Activated CD4-positive, alpha-beta T cell treated with anti-CD3 and anti-CD28 coated beads for 48 hours (primary cell): ENCODE results near the gene CCDC40.
"Not testable (repeated sequence)": the region's sequence is repeated elsewhere in the genome, so short reads cannot be mapped to it uniquely, and the experiment has no call there.

Experiments used
- DNase-seq: peaks from one replicate; pipeline ENCODE4 v3.0.0-alpha.2; 2020

CCDC40 gene

GRCh38 chr17:80035937-80036714 lies at the start of gene CCDC40:
Gene CCDC40, plus strand, starts transcription at chr17:80036642. Its CDS starts 21 bp downstream, at chr17:80036663.
- peak; percentile 77 for DNase-seq

- no peak for DNase-seq
Measured at GRCh38 chr17:79987187-79987934, 49.1 kb upstream of the CCDC40 start.

- DNase-seq, result no peak
Measured at GRCh38 chr17:79987935-79988184, 48.6 kb upstream of the CCDC40 start.

- DNase-seq, result peak; percentile 19
Measured at GRCh38 chr17:79988185-79988971, 48.1 kb upstream of the CCDC40 start.

GRCh38 chr17:79989106-79989835 lies 47.2 kb upstream of the CCDC40 start:
- DNase-seq, result no peak

GRCh38 chr17:79990051-79990592 lies 46.3 kb upstream of the CCDC40 start:
- no peak for DNase-seq

- DNase-seq, result no peak
Measured at GRCh38 chr17:79990704-79991103, 45.7 kb upstream of the CCDC40 start.

- peak; percentile 89 for DNase-seq
Measured at GRCh38 chr17:79991140-79991923, 45.1 kb upstream of the CCDC40 start.

GRCh38 chr17:79991924-79992648 lies 44.4 kb upstream of the CCDC40 start:
- DNase-seq, result peak; percentile 28

- no peak for DNase-seq
Measured at GRCh38 chr17:79992649-79993389, 43.6 kb upstream of the CCDC40 start.

- DNase-seq, result peak; percentile 81
Measured at GRCh38 chr17:79993390-79994227, 42.8 kb upstream of the CCDC40 start.

GRCh38 chr17:79994228-79994569 lies 42.2 kb upstream of the CCDC40 start:
- DNase-seq, result not testable (repeated sequence)

- no peak for DNase-seq
Measured at GRCh38 chr17:79994602-79995001, 41.8 kb upstream of the CCDC40 start.

GRCh38 chr17:79995696-79996095 lies 40.7 kb upstream of the CCDC40 start:
- no peak for DNase-seq

GRCh38 chr17:79996291-79996690 lies 40.2 kb upstream of the CCDC40 start:
- no peak for DNase-seq

- DNase-seq, result peak; percentile 84
Measured at GRCh38 chr17:79997011-79997660, 39.3 kb upstream of the CCDC40 start.

GRCh38 chr17:80000136-80000535 lies 36.3 kb upstream of the CCDC40 start:
- no peak for DNase-seq

- DNase-seq, result no peak
Measured at GRCh38 chr17:80000981-80001775, 35.3 kb upstream of the CCDC40 start.
